Measurements from ENCODE around the gene CDC42EP1.

- TF ChIP-seq EP300 (IDR thresholded peaks at IDR 0.05) (no peak), POLR2A (IDR thresholded peaks at IDR 0.05) (no peak), CTCF (IDR thresholded peaks at IDR 0.05) (no peak)
These were observed 39.5 kb upstream of the CDC42EP1 start for GRCh38 chr22:37520776-37521191.

Data from gastroesophageal sphincter (tissue), 3 donors.